A549 (cell line): ENCODE results near the gene GPATCH2. TPM values are rescaled to one million over a fixed set of nuclear protein-coding genes. Genes with fewer than 3 reads are reported as not detected.

Experiments
- ATAC-seq, 2 experiments: fragments of 200-7000 bp in 1 of 2; fragments of >200 bp in 1 of 2; cut with Nextera tagmentation in 1 of 2; cut with Tn5 transposase in 1 of 2; 3 replicates each; pipeline versions ENCODE4 v1.8.0 to v1.9.1; 2018 to 2020; ENCODE audit warnings: mild to moderate bottlenecking in 1 of 2, moderate library complexity in 1 of 2
- CTCF ChIA-PET: fragments of 300-600 bp; sonication (Branson Sonifier 250); formaldehyde crosslinking; extraction: SDS; loops from one replicate; lab custom pipeline; 2021; ENCODE audit warnings: antibody characterized with exemption, inconsistent platforms; lab: Yijun Ruan, JAX
- POLR2A ChIA-PET: fragments of 350-600 bp; formaldehyde crosslinking; extraction: SDS; loops from one replicate; lab custom pipeline; 2021; ENCODE audit warnings: antibody characterized with exemption, inconsistent platforms; lab: Yijun Ruan, JAX
- DNase-seq, 2 experiments: peaks; one replicate each; pipeline versions ENCODE4 v3.0.0 to v3.0.0-alpha.2; 2011 to 2016; ENCODE audit warnings: low read depth in 1 of 2, low spot score in 1 of 2
- FAIRE-seq: peaks from 2 replicates; lab custom pipeline; 2011; peaks lifted over from hg19 to GRCh38; lab: Jason Lieb, UNC
- H3K27ac ChIP-seq, 2 experiments: fragments of >200 bp; sonication (Bioruptor Twin); formaldehyde crosslinking; 3 replicates each; pipeline ENCODE4 v1.5.1; 2016 to 2017
- H3K4me1 ChIP-seq: fragments of >200 bp; sonication (Bioruptor Twin); formaldehyde crosslinking; 3 replicates; pipeline ENCODE4 v1.6.1; 2016
- H3K4me2 ChIP-seq: fragments of >200 bp; sonication (Bioruptor Twin); formaldehyde crosslinking; 3 replicates; pipeline ENCODE4 v1.6.1; 2016
- H3K4me3 ChIP-seq: fragments of >200 bp; sonication (Bioruptor Twin); formaldehyde crosslinking; 3 replicates; pipeline ENCODE4 v1.5.1; 2016
- H3K9me3 ChIP-seq: fragments of >200 bp; sonication (Bioruptor Twin); formaldehyde crosslinking; 3 replicates; pipeline ENCODE4 v1.6.1; 2016
- ATOH8 ChIP-seq: fragments of 250-450 bp; sonication (Bioruptor Pico); IDR thresholded peaks from 2 replicates; pipeline ENCODE4 v1.5.0; 2020; ENCODE audit warnings: low read depth, mild to moderate bottlenecking, moderate library complexity
- CEBPB ChIP-seq, 2 experiments: fragments of >200 bp in 1 of 2; sonication (Bioruptor Twin) in 1 of 2; formaldehyde crosslinking in 1 of 2; IDR thresholded peaks; 2 replicates each; pipeline ENCODE4 v1.6.1; 2012 to 2016
- CHD4 ChIP-seq: fragments of 200-600 bp; sonication (generic); IDR thresholded peaks from 2 replicates; pipeline ENCODE4 v1.6.1; 2016; ENCODE audit warnings: antibody characterized with exemption, mild to moderate bottlenecking, borderline replicate concordance
- CTCF ChIP-seq: fragments of >200 bp; sonication (Bioruptor Twin); formaldehyde crosslinking; IDR thresholded peaks from 3 replicates; pipeline ENCODE4 v1.5.1; 2016
- ELK1 ChIP-seq: fragments of 150-350 bp; IDR thresholded peaks from 2 replicates; pipeline ENCODE4 v1.6.1; 2014; ENCODE audit warnings: low read depth, mild to moderate bottlenecking, low read length
- FOXS1 ChIP-seq: fragments of 250-450 bp; sonication (Bioruptor Pico); IDR thresholded peaks from 2 replicates; pipeline ENCODE4 v1.5.0; 2020; ENCODE audit warnings: mild to moderate bottlenecking, moderate library complexity
- GATA3 ChIP-seq: IDR thresholded peaks from 2 replicates; pipeline ENCODE4 v1.6.1; 2012; ENCODE audit warnings: borderline replicate concordance
- HDAC2 ChIP-seq: fragments of 200-600 bp; sonication (generic); IDR thresholded peaks from 2 replicates; pipeline ENCODE4 v1.6.1; 2016
- HEYL ChIP-seq: fragments of 250-450 bp; sonication (Bioruptor Pico); IDR thresholded peaks from 2 replicates; pipeline ENCODE4 v1.8.0; 2021; ENCODE audit warnings: mild to moderate bottlenecking, moderate library complexity
- HOXB13 ChIP-seq: fragments of 250-450 bp; sonication (Bioruptor Pico); IDR thresholded peaks from 2 replicates; pipeline ENCODE4 v1.5.0; 2020; ENCODE audit warnings: low read depth, mild to moderate bottlenecking, moderate library complexity
- HOXB5 ChIP-seq: fragments of 250-450 bp; sonication (Bioruptor Pico); IDR thresholded peaks from 2 replicates; pipeline ENCODE4 v1.5.0; 2020; ENCODE audit warnings: mild to moderate bottlenecking, moderate library complexity
- KDM1A ChIP-seq: fragments of 200-600 bp; sonication (generic); IDR thresholded peaks from 2 replicates; pipeline ENCODE4 v1.6.1; 2016; ENCODE audit warnings: low read depth, mild to moderate bottlenecking
- MAFK ChIP-seq: fragments of 450-650 bp; IDR thresholded peaks from 2 replicates; pipeline ENCODE4 v1.6.1; 2014; ENCODE audit not compliant: partially characterized antibody
- NPAS2 ChIP-seq: fragments of 250-450 bp; sonication (Bioruptor Pico); IDR thresholded peaks from 2 replicates; pipeline ENCODE4 v1.8.0; 2022; ENCODE audit warnings: mild to moderate bottlenecking, moderate library complexity, borderline replicate concordance
- POLR2AphosphoS2 ChIP-seq: conservative IDR thresholded peaks from 2 replicates; pipeline ENCODE4 v1.6.1; 2012; ENCODE audit warnings: low read length, improper control_type of control experiment, inconsistent platforms
- RARB ChIP-seq: fragments of 250-450 bp; sonication (Bioruptor Pico); IDR thresholded peaks from 2 replicates; pipeline ENCODE4 v1.8.0; 2021; ENCODE audit warnings: mild to moderate bottlenecking, moderate library complexity
- RCOR1 ChIP-seq: fragments of 150-350 bp; IDR thresholded peaks from 2 replicates; pipeline ENCODE4 v1.6.1; 2014; ENCODE audit warnings: antibody characterized with exemption, low read length, low read depth
- REST ChIP-seq: fragments of 200-600 bp; sonication (generic); IDR thresholded peaks from 2 replicates; pipeline ENCODE4 v1.6.1; 2016; ENCODE audit warnings: antibody characterized with exemption, mild to moderate bottlenecking, moderate library complexity
- WGBS: methylation state at CpG from one replicate; pipeline ENCODE4 v1.1.6; 2017; ENCODE audit errors: missing lambda C conversion rate; 5-methylcytosine and 5-hydroxymethylcytosine counted together
- polyA plus RNA-seq, 4 experiments: library from polyadenylated mRNA; depleted of rRNA in 3 of 4; stranded (reverse); fragments of >200 nt; fragmentation: RNase III in 1 of 4; extraction: RNeasy Plus Mini Kit Qiagen cat#74134 plus additional on column Dnase treatment in 1 of 4; gene quantifications; 2 replicates in 3 of 4; 3 replicates in 1 of 4; pipeline ENCODE4 v1.2.3, GENCODE V29; 2011 to 2017

Gene GPATCH2
- polyA plus RNA-seq, 2 of the 4 experiments (the other 2 are of a cell fraction): 10.8 to 18.6 TPM

DNA sequence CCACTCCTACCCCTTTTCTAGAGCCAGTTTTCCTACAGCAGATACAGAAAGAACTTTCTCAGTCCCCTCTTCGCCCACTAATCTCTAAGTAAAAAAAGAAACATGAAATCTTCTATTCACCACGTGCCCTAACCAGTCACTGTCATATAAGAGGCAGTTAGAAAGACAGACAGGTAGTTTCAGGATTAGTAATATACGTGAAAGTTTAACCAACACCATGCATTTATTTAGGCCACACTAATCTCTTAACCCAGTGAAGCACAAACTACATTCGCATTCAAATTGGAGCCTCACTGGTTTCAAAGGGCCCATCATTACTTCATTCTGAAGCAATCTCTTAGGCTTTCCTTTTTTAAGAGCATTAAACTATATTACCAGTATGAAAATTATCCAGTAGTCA is 10.1 kb downstream of the GPATCH2 start:
- Histone ChIP-seq H3K4me2 (no peak overlapping the region), H3K27ac (no peak overlapping the region), H3K4me1 (no peaks in the 10 kb centered on the region), H3K4me3 (no peak overlapping the region), H3K9me3 (no peaks in the 10 kb centered on the region)
- FAIRE-seq: no peak
- ATAC-seq: no peak
- TF ChIP-seq CHD4 (no peak), GATA3 (no peak), MAFK (peak; percentile 10), RARB (CRISPR knock-in tag) (no peak), KDM1A (no peak), ATOH8 (CRISPR knock-in tag) (no peak)
- no peak for DNase-seq
- CTCF ChIA-PET: interaction anchor here (0.8 kb wide), 1 partner anchor 345 kb away, joined by 3 read pairs; no protein-coding TSS in a partner anchor
- POLR2A ChIA-PET: no interaction called here
- 92% methylated on average over 4 of the region's 4 CpGs for WGBS

- no peak for ATAC-seq
- H3K4me3 ChIP-seq: no peak overlapping the region
- DNase-seq: no peak
- CTCF ChIA-PET: no interaction called here
- 98% methylated on average over 1 of the region's 1 CpG for WGBS
- no peak for TF ChIP-seq NPAS2 (CRISPR knock-in tag)
- TF ChIP-seq ELK1: no peak
- TF ChIP-seq CEBPB (IDR thresholded peaks at IDR 0.05): no peak
- TF ChIP-seq HDAC2: no peak
- no peak for TF ChIP-seq CTCF
- no peak for TF ChIP-seq ATOH8 (CRISPR knock-in tag)
- TF ChIP-seq HOXB13 (CRISPR knock-in tag): no peak
- TF ChIP-seq CHD4: no peak
- no peak for TF ChIP-seq RCOR1
- no peak for TF ChIP-seq REST
- TF ChIP-seq HEYL (CRISPR knock-in tag): no peak
- TF ChIP-seq FOXS1: no peak
- TF ChIP-seq HOXB5: no peak
- no peak for TF ChIP-seq MAFK
- no peak for TF ChIP-seq POLR2AphosphoS2
- TF ChIP-seq, all 56 proteins: peak for 0
- no peak overlapping the region for H3K4me2 ChIP-seq
- H3K4me1 ChIP-seq: no peaks in the 10 kb centered on the region
- POLR2A ChIA-PET: no interaction called here
- no peak overlapping the region for H3K27ac ChIP-seq
- H3K9me3 ChIP-seq: no peaks in the 10 kb centered on the region
- no peak for FAIRE-seq
Measured at GRCh38 chr1:217617126-217617525, 13.8 kb downstream of the GPATCH2 start.
